IPS-NIHi11 (cell line): ENCODE measurements around the gene EXOC1L.

ENCODE experiments used
- DNase-seq: peaks from one replicate; pipeline ENCODE4 v3.0.0; 2012; ENCODE audit warnings: mixed read lengths, low spot score

Gene EXOC1L

GRCh38 chr4:55884093-55884850 is 64.7 kb downstream of the EXOC1L start:
- no peak for DNase-seq

- DNase-seq: no peak
Observed at GRCh38 chr4:55884851-55885219, 65.2 kb downstream of the EXOC1L start.
